ENCODE data around the gene STYX.
"Not testable (repeated sequence)": the region's sequence is repeated elsewhere in the genome, so short reads cannot be mapped to it uniquely, and the experiment has no call there.

The STYX gene

GRCh38 chr14:52748647-52749292 lies 18.8 kb downstream of the STYX start:
- H3K4me1 Mint-ChIP-seq, result no peaks in the 10 kb centered on the region
- peaks cover 30% of the 10 kb centered on the region for H3K36me3 Mint-ChIP-seq (ENCODE audit: low read depth)
- H3K27me3 Mint-ChIP-seq (ENCODE audit: low read depth), result no peaks in the 10 kb centered on the region
- no peaks in the 10 kb centered on the region for H3K9me3 Mint-ChIP-seq
- TF ChIP-seq, protein P1, sequence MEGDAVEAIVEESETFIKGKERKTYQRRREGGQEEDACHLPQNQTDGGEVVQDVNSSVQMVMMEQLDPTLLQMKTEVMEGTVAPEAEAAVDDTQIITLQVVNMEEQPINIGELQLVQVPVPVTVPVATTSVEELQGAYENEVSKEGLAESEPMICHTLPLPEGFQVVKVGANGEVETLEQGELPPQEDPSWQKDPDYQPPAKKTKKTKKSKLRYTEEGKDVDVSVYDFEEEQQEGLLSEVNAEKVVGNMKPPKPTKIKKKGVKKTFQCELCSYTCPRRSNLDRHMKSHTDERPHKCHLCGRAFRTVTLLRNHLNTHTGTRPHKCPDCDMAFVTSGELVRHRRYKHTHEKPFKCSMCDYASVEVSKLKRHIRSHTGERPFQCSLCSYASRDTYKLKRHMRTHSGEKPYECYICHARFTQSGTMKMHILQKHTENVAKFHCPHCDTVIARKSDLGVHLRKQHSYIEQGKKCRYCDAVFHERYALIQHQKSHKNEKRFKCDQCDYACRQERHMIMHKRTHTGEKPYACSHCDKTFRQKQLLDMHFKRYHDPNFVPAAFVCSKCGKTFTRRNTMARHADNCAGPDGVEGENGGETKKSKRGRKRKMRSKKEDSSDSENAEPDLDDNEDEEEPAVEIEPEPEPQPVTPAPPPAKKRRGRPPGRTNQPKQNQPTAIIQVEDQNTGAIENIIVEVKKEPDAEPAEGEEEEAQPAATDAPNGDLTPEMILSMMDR (IDR thresholded peaks at IDR 0.05; ENCODE audit: unreplicated experiment in 3 of 3), result no peak
- H3K4me3 Mint-ChIP-seq, result no peak overlapping the region
- H3K27ac Mint-ChIP-seq, result no peak overlapping the region

DNA sequence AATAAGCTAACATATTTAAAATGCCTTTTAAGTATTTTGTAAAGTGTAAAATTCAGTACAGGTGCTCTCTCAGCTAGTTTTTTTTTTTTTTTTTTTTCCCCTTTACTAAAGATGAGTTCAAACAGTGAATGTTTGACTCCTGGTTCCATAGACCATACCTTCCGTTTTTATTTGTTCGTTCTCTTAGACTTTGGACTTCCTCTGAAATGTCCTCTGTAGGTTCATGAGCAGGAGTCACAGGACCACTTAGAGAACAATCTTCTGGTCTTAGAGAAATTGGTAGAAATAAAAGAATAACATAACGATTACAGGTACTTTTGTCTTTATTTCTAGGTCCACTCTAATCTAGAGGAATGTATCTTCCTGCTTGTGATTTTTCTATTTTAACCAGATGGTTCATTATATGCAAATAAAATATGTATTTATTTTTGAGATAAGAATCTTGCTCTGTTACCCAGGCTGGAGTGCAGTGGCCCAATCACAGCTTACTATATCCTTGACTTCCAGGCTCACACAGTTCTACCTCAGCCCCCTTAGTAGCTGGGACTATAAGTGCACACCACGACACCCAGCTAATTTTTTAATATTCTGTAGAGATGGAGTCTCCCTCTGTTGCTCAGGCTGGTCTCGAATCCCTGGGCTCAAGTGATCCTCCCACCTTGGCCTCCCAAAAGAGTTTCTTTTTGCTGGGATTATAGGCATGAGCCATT lies 25.8 kb downstream of the STYX start:
- H3K9me3 Mint-ChIP-seq, result no peaks in the 10 kb centered on the region
- H3K27me3 Mint-ChIP-seq (ENCODE audit: low read depth), result no peaks in the 10 kb centered on the region
- H3K36me3 Mint-ChIP-seq (ENCODE audit: low read depth), result peaks cover 12% of the 10 kb centered on the region
- H3K4me3 Mint-ChIP-seq, result no peak overlapping the region
- TF ChIP-seq, protein P1 (IDR thresholded peaks at IDR 0.05; ENCODE audit: unreplicated experiment in 3 of 3), result no peak
- no peak overlapping the region for H3K27ac Mint-ChIP-seq
- H3K4me1 Mint-ChIP-seq, result no peaks in the 10 kb centered on the region

DNA sequence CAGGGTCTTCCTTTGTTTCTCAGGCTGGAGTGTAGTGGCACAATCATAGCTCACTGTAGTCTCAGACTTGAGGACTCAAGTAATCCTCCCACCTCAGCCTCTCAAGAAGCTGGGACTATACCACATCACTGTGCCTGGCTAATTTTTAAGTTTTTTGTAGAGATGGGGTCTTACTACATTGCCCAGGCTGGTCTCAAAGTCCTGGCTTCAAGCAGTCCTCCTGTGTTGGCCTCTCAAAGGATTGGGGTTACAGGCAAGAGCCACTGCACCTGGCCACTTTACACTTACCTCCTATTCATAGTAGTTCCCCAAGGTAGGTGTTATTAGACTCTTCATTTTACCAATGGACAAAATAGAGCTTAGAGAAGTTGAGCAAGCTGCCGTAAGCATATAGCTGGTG lies 29.2 kb downstream of the STYX start:
- Mint-ChIP-seq H3K27me3 (ENCODE audit: low read depth) (no peaks in the 10 kb centered on the region), H3K27ac (no peak overlapping the region), H3K4me3 (no peak overlapping the region), H3K4me1 (no peaks in the 10 kb centered on the region), H3K36me3 (ENCODE audit: low read depth) (peaks cover 27% of the 10 kb centered on the region), H3K9me3 (no peaks in the 10 kb centered on the region)
- TF ChIP-seq, protein P1 (IDR thresholded peaks at IDR 0.05; ENCODE audit: unreplicated experiment in 3 of 3), result no peak

- H3K4me1 Mint-ChIP-seq, result not testable (repeated sequence)
Measured at GRCh38 chr14:52762923-52763322, 33.0 kb downstream of the STYX start.

GRCh38 chr14:52767058-52767833 lies 37.3 kb downstream of the STYX start:
- H3K9me3 Mint-ChIP-seq, result no peaks in the 10 kb centered on the region
- H3K4me3 Mint-ChIP-seq, result no peak overlapping the region
- H3K27ac Mint-ChIP-seq, result no peak overlapping the region
- H3K27me3 Mint-ChIP-seq (ENCODE audit: low read depth), result no peaks in the 10 kb centered on the region
- no peaks in the 10 kb centered on the region for H3K4me1 Mint-ChIP-seq
- peaks cover 57% of the 10 kb centered on the region for H3K36me3 Mint-ChIP-seq (ENCODE audit: low read depth)
- TF ChIP-seq, protein P1 (IDR thresholded peaks at IDR 0.05; ENCODE audit: unreplicated experiment in 3 of 3), result no peak

More at GRCh38 chr14:52762923-52763322, 33.0 kb downstream of the STYX start:
- not testable (repeated sequence) for H3K9me3 Mint-ChIP-seq; H3K27me3 Mint-ChIP-seq (ENCODE audit: low read depth); H3K27ac Mint-ChIP-seq; H3K4me3 Mint-ChIP-seq
- peaks cover 45% of the 10 kb centered on the region for H3K36me3 Mint-ChIP-seq (ENCODE audit: low read depth)

DNA sequence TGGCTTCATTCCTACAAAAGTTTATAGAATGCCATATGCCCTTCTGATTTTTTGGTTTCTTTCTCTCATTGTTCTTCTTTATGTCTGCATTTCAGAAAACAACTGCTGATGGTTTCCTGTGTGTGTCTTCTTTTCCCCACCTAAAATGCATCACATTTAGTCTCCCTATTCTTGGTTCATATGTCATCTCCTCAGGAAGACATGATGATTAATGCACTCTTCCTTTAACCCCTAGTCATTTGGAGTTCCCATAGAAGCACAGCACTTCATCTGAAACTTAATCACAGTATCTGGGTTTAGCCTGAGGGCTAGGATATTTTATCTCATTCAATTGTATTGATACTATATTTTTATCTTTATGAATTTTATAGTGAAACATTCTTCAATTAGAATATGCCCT lies 39.9 kb downstream of the STYX start:
- Mint-ChIP-seq H3K9me3 (no peaks in the 10 kb centered on the region), H3K4me1 (no peaks in the 10 kb centered on the region), H3K36me3 (ENCODE audit: low read depth) (peaks cover 50% of the 10 kb centered on the region), H3K27ac (no peak overlapping the region), H3K27me3 (ENCODE audit: low read depth) (no peaks in the 10 kb centered on the region), H3K4me3 (no peak overlapping the region)
- TF ChIP-seq, protein P1 (IDR thresholded peaks at IDR 0.05; ENCODE audit: unreplicated experiment in 3 of 3), result no peak
